ENCODE measurements around the gene CKB.

DNA sequence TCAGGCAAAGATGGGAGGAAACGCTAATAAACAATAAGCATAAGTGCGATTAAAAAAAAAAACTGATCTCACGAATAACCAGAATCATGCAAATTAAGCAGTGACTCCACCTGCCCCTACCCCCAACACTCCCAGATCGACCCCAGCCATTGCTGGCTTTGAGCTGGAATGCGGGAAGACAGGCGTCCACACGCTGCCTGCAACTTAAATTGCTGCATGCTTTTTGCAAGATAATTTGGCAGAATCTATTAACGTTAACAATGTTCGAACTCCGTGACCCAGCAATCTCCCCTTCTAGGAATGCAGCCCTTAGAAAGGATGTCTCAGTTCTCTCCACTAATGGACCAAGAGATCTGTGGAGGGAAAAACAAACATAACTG is 935 bp upstream of the CKB start:
- TF ChIP-seq RAD21 (conservative IDR thresholded peaks at IDR 0.05 in 1 of 2, IDR thresholded peaks at IDR 0.05 in 1 of 2): no peak
- TF ChIP-seq EP300 (IDR thresholded peaks at IDR 0.05): no peak
- TF ChIP-seq, protein P1, sequence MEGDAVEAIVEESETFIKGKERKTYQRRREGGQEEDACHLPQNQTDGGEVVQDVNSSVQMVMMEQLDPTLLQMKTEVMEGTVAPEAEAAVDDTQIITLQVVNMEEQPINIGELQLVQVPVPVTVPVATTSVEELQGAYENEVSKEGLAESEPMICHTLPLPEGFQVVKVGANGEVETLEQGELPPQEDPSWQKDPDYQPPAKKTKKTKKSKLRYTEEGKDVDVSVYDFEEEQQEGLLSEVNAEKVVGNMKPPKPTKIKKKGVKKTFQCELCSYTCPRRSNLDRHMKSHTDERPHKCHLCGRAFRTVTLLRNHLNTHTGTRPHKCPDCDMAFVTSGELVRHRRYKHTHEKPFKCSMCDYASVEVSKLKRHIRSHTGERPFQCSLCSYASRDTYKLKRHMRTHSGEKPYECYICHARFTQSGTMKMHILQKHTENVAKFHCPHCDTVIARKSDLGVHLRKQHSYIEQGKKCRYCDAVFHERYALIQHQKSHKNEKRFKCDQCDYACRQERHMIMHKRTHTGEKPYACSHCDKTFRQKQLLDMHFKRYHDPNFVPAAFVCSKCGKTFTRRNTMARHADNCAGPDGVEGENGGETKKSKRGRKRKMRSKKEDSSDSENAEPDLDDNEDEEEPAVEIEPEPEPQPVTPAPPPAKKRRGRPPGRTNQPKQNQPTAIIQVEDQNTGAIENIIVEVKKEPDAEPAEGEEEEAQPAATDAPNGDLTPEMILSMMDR (IDR thresholded peaks at IDR 0.05): no peak
- TF ChIP-seq PHF8 (IDR thresholded peaks at IDR 0.05; ENCODE audit: borderline replicate concordance, low read depth): no peak
- TF ChIP-seq, protein P2, sequence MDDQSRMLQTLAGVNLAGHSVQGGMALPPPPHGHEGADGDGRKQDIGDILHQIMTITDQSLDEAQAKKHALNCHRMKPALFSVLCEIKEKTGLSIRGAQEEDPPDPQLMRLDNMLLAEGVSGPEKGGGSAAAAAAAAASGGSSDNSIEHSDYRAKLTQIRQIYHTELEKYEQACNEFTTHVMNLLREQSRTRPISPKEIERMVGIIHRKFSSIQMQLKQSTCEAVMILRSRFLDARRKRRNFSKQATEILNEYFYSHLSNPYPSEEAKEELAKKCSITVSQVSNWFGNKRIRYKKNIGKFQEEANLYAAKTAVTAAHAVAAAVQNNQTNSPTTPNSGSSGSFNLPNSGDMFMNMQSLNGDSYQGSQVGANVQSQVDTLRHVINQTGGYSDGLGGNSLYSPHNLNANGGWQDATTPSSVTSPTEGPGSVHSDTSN (IDR thresholded peaks at IDR 0.05): no peak
- no peak for TF ChIP-seq ESRRA (IDR thresholded peaks at IDR 0.05; ENCODE audit: borderline replicate concordance, low read length)
- no peak for TF ChIP-seq EHMT2 (IDR thresholded peaks at IDR 0.05; ENCODE audit: low read depth)
- TF ChIP-seq RFX5 (IDR thresholded peaks at IDR 0.05): no peak
- no peak for TF ChIP-seq USF2 (IDR thresholded peaks at IDR 0.05)
- TF ChIP-seq POLR2A (IDR thresholded peaks at IDR 0.05; ENCODE audit: low read length): no peak
- no peak for TF ChIP-seq REST (IDR thresholded peaks at IDR 0.05)
- TF ChIP-seq CBX8 (IDR thresholded peaks at IDR 0.05): no peak

Data from A549 (cell line).